HG02571 (cell line): Measurements from ENCODE around the gene ZNF710.

Experiments used
- ATAC-seq: cut with Tn5 transposase; IDR thresholded peaks from one replicate; pipeline ENCODE4 v1.9.1; 2021; ENCODE audit warnings: mild to moderate bottlenecking, moderate library complexity; ENCODE audit not compliant: unreplicated experiment

The ZNF710 gene

GRCh38 chr15:89993349-89993748 lies 7.8 kb upstream of the ZNF710 start:
- ATAC-seq: no peak

- ATAC-seq: no peak
These were observed 4.0 kb upstream of the ZNF710 start for GRCh38 chr15:89997079-89997478.

DNA sequence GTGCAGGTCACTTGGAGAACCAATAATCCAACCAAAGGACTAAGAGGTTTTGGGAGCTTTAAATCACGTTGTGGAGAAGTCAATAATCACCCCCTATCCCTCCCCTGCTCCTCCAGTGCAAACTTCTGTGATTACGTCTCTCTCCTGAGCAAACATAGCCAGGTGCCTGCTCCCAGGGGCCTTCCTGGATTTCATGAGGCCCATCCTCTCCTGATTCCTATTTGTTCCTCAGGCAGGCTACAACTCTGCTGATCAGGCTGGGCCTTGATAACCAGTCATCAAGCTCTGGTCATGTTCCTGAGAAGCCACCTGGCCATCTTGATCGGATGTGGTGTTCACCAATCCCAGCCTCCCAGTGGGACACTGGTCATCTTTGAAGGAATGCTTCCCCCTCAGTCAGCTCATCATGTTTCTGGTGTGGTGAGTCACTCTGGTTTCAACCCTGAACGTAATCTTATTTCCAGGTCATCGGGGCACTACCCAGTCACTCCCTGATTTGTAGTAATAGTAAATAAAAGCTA lies 2.9 kb upstream of the ZNF710 start:
- no peak for ATAC-seq

- no peak for ATAC-seq
These were observed 2.0 kb upstream of the ZNF710 start for GRCh38 chr15:89998923-89999675.

GRCh38 chr15:89999676-90000185 lies 1.4 kb upstream of the ZNF710 start:
- ATAC-seq: no peak

- ATAC-seq: no peak
These were observed 730 bp upstream of the ZNF710 start for GRCh38 chr15:90000186-90001001.

DNA sequence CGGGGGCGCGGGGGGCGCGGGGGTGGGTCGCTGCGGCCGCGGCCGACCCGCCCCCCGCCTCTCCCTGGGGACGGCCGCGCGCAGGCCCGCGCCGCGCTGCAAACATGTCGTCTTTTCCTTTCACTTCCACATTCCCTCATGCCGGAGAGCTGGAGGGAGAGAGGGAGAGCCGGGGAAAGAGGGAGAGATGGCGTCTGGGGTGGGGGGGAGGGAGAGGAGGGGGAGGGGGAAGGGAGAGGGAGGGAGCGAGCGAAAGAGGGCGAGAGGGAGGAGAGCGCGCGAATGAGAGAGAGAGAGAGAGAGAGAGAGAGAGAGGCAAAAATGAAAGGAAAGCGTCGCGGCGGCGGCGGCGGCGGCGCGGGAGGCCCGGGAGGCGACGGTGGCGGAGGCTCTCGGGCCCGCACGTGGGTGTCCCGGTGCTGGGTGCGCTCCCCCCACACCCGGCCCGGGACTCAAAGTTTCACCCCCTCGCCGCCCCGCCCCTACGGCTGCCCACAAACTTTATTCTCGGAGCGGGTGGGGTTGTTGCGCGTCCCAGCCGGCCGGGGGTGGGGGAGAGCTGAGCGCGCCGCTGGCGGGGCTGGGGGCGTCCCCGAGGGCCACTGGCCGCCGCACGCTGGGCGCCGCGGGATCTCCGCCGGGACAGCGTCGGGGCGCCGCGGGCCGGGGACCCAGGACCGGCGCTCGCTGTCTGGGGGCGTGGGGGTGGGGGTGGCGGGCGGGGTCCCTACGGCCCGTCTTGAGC lies 731 bp downstream of the ZNF710 start:
- no peak for ATAC-seq

DNA sequence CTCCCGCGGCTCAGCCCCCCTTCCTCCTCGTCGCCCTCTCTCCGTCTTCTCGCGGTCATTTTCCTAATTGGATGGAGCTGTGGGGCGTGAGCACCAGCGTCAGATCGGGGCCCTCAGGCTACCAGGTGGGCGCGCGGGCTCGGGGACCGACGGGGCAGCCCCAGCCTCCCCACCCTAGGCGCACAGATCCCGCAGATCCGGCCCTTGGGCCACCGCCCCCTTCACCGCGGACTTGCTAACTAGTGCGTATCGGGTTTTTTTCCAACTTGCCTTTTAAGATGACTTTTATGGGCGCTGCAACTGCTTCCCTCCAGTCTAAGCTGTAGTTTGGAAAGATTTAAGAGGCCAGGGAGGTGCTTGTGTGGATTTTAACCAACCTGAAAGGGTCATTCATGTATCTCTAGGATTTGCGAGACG lies 1.3 kb downstream of the ZNF710 start:
- no peak for ATAC-seq

DNA sequence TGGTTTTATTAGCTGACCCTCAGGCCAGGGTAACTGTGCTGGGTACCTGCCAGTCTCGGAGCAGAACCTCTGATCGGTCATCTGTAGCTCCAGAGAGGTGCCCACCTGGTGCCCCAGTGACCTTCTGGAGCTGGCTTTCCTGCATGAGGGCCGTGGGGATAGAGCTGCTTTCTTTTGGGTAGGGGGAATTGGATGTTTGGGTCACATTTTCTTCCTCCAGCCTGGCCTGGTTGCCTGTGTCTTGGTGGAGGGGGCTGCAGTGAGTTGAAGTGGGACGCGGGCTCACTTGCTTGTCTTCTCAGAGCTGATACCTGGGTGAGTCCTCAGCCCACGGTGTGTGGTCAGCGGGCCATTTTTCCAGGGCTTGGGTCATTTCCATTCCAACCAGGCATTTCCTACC lies 2.6 kb downstream of the ZNF710 start:
- ATAC-seq: no peak

DNA sequence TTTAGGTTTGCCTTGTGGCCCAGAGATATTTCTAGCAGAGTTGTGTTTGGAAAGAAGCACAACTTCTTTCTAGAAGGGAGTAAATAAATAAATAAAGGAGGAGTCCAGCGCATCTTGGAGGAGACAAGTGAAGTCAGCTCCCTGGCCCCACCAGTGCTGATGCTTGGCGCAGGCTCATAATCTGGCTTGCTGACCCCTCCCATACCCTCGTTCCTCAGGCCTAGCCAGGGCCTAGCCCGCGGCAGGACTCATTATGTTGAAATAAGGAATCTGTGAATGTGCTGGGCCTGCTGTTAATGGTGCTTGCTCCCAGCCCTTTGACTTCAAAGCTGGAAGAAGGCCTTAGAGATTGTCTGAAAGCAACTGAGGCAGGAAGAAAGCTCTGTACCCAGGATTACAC lies 3.1 kb downstream of the ZNF710 start:
- ATAC-seq: no peak

GRCh38 chr15:90004671-90005070 lies 3.5 kb downstream of the ZNF710 start:
- ATAC-seq: no peak

GRCh38 chr15:90006217-90007075 lies 5.3 kb downstream of the ZNF710 start:
- no peak for ATAC-seq

- no peak for ATAC-seq
These were observed 5.9 kb downstream of the ZNF710 start for GRCh38 chr15:90007076-90007460.

GRCh38 chr15:90008607-90009006 lies 7.5 kb downstream of the ZNF710 start:
- ATAC-seq: no peak

DNA sequence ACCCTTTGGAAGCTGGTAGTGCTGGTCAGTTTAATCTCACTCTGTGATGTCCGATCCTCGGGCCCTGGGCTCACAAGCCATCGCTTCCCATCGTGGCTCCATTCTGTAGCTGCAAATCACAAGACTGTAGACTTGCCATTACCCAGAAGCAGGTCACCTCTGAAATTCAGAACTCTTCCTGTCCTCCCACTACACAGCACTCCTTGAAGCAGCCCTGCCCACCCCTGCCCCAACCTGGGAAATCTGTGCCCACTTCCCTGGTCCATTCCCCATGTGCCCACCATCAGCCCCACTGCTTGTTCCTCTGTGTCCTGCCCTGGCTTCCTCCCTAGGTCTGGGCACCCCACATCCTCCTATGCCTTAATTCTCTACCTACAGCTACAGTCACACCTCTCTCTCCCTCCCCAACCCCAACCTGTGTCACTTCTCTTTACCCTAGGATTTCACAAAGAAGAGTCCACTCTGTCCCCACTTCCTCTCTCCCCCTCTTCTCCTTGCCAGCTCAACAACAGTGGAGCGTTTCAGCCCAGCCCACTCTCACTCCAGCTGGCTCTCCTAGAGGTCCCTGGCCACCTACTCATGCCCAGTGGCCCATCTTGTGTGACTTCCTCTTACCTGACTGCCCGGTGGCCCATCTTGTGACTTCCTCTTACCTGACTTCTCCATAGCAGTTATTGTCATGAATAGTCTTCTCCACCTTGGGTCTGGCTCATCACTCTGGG lies 8.3 kb downstream of the ZNF710 start:
- ATAC-seq: no peak

DNA sequence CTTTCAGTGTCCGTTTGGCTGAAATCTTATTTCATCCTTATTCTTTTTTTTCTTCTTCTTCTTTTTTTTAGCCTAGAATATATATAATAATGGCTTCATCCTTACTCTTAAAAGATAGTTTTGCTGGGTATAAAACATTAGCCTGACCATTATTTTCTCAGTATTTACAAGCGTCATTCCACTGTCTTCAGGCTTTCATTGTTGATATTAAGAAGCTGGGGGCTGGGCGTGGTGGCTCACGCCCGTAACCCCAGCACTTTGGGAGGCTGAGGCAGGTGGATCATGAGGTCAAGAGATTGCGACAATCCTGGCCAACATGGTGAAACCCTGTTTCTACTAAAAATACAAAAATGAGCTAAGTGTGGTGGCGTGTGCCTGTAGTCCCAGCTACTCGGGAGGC lies 10.6 kb downstream of the ZNF710 start:
- ATAC-seq: no peak

DNA sequence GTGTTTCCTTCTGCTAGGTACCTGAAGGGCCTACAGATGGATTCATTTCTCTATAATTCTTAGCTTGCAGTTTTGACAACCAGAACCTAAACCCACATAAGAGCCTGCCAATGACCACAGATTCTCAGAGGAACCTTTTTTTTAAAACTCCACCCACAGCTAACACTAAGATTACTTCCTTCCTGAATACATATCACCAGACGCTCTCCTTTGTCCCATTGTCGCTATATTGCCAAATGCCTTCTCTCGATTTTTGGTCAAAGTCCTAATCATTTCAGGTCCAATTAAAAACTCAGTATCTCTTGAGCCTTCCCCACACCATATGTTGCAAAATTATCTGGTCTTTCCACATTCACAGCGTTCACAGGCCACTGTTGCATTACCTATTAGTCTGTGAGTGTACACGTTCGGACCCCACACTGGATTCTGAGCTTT lies 12.4 kb downstream of the ZNF710 start:
- ATAC-seq: no peak

DNA sequence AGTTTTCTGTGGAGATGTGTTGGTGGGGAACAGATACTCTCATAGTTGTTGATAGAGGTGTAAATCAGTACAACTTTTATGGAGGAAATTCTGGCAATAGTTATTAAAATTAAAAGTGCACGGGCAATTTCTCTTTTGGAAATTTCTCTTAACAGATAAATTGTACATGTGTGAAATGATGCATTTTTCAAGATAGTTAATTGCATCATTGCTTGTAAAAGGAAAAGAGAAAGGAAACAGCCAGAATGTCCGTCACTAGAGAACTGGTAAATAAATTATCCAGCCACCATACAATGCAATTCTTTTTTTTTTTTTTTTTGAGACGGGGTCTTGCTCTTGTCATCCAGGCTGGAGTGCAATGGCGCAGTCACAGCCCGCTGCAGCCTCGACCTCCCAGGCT lies 14.2 kb downstream of the ZNF710 start:
- ATAC-seq: no peak

DNA sequence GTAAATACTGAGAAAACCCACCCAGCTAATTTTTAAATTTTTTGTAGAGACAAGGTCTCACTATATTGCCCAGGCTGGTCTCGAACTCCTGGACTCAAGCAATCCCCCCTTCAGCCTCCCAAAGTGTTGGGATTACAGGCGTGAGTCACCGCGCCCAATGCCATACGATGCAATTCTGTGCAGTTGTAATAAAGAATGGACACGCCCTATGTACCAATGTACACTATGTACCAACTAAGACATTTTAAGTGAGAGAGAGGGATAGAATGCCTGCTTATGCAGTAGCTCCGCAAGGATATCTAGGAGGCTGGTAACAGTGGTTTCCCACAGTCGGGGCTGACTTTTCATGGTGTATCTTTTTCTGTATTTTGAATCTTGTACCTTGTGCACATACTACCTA lies 14.6 kb downstream of the ZNF710 start:
- ATAC-seq: no peak

DNA sequence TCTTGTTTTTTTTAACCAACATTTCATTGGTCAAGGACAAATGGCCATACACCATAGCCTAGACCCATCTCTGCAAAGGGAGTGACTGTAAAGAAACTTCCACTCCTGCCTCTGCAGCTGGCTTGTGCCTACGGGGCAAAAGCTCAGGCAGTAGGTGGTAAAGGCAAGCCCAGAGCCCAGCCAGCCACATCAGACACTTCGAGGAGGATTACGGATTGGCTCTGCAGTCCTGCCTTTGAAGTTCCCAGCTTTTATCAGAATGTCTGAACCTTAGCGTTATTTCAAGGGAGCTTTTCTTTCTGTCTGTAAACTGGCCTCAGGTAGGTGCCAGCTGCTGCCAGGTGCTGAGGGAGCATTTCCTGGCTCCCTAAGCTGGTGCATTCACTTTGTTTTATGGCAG lies 15.6 kb downstream of the ZNF710 start:
- ATAC-seq: no peak
